Trophoblast cell (in vitro differentiated cells and primary cell): Measurements from ENCODE around the gene GLA.

Experiments
- DNase-seq, 2 donors: peaks; one replicate each; pipeline ENCODE4 v3.0.0-alpha.2; 2016
- H2AFZ ChIP-seq: 2 replicates; pipeline ENCODE4 v1.6.1; 2013; ENCODE audit warnings: low read length, moderate library complexity, mild to moderate bottlenecking; ENCODE audit not compliant: insufficient read depth, poor library complexity
- H2AK5ac ChIP-seq: 2 replicates; pipeline ENCODE4 v1.6.1; 2013; ENCODE audit warnings: mild to moderate bottlenecking, low read length
- H2BK120ac ChIP-seq: 2 replicates; pipeline ENCODE4 v1.6.1; 2013; ENCODE audit warnings: low read length, mild to moderate bottlenecking, moderate library complexity; ENCODE audit not compliant: insufficient read depth, poor library complexity
- H2BK12ac ChIP-seq: 2 replicates; pipeline ENCODE4 v1.6.1; 2013; ENCODE audit warnings: mild to moderate bottlenecking, low read length, moderate library complexity
- H2BK5ac ChIP-seq: 2 replicates; pipeline ENCODE4 v1.6.1; 2013; ENCODE audit warnings: low read length, low read depth, moderate library complexity, mild to moderate bottlenecking; ENCODE audit not compliant: poor library complexity
- H3K14ac ChIP-seq: 2 replicates; pipeline ENCODE4 v1.6.1; 2013; ENCODE audit warnings: mild to moderate bottlenecking, low read length
- H3K18ac ChIP-seq: 2 replicates; pipeline ENCODE4 v1.6.1; 2013; ENCODE audit warnings: mild to moderate bottlenecking, low read length
- H3K23ac ChIP-seq: 2 replicates; pipeline ENCODE4 v1.6.1; 2013; ENCODE audit warnings: low read length
- H3K27ac ChIP-seq: 2 replicates; pipeline ENCODE4 v1.5.1; 2013; ENCODE audit warnings: low read depth, mild to moderate bottlenecking, inconsistent platforms, low read length, moderate library complexity
- H3K27me3 ChIP-seq: 2 replicates; pipeline ENCODE4 v1.6.1; 2013; ENCODE audit warnings: inconsistent platforms, mild to moderate bottlenecking, low read length, moderate library complexity; ENCODE audit not compliant: insufficient read depth
- H3K36me3 ChIP-seq, 2 experiments: 1 replicate in 1 of 2; 2 replicates in 1 of 2; pipeline ENCODE4 v1.6.1; 2013; ENCODE audit warnings: low read length in 2 of 2, mild to moderate bottlenecking in 2 of 2, moderate library complexity in 1 of 2; ENCODE audit not compliant: insufficient read depth in 2 of 2, control insufficient read depth in 1 of 2
- H3K4ac ChIP-seq: 2 replicates; pipeline ENCODE4 v1.6.1; 2013; ENCODE audit warnings: low read depth, mild to moderate bottlenecking, low read length, moderate library complexity
- H3K4me1 ChIP-seq, 2 experiments: 1 replicate in 1 of 2; 2 replicates in 1 of 2; pipeline ENCODE4 v1.6.1; 2013; ENCODE audit warnings: low read length in 2 of 2, mild to moderate bottlenecking in 2 of 2, moderate library complexity in 1 of 2; ENCODE audit not compliant: insufficient read depth in 2 of 2, control insufficient read depth in 1 of 2
- H3K4me2 ChIP-seq: 2 replicates; pipeline ENCODE4 v1.6.1; 2013; ENCODE audit warnings: inconsistent platforms, mild to moderate bottlenecking, low read length, moderate library complexity
- H3K4me3 ChIP-seq: 2 replicates; pipeline ENCODE4 v1.5.1; 2013; ENCODE audit warnings: mild to moderate bottlenecking, low read depth, low read length, inconsistent platforms
- H3K79me1 ChIP-seq: one replicate; pipeline ENCODE4 v1.6.1; 2013; ENCODE audit warnings: low read length
- H3K79me2 ChIP-seq: 2 replicates; pipeline ENCODE4 v1.6.1; 2013; ENCODE audit warnings: low read length, mild to moderate bottlenecking; ENCODE audit not compliant: control insufficient read depth, insufficient read depth, poor library complexity
- H3K9ac ChIP-seq: 2 replicates; pipeline ENCODE4 v1.6.1; 2013; ENCODE audit warnings: mild to moderate bottlenecking, low read length
- H3K9me3 ChIP-seq: 2 replicates; pipeline ENCODE4 v1.6.1; 2013; ENCODE audit warnings: low read depth, mild to moderate bottlenecking, control low read depth, inconsistent platforms, low read length; ENCODE audit not compliant: insufficient read depth
- H4K12ac ChIP-seq: 2 replicates; pipeline ENCODE4 v1.6.1; 2013; ENCODE audit warnings: low read depth, mild to moderate bottlenecking, low read length, moderate library complexity
- H4K8ac ChIP-seq: 2 replicates; pipeline ENCODE4 v1.6.1; 2013; ENCODE audit warnings: low read depth, mild to moderate bottlenecking, low read length, moderate library complexity
- H4K91ac ChIP-seq: one replicate; pipeline ENCODE4 v1.6.1; 2013; ENCODE audit warnings: low read depth, mild to moderate bottlenecking, low read length, moderate library complexity
- WGBS: extraction: QIAGEN DNeasy Blood & Tissue Kit; methylation state at CpG from one replicate; pipeline ENCODE4 v1.1.7; 2013; ENCODE audit warnings: missing lambda C conversion rate; ENCODE audit not compliant: insufficient read length, insufficient coverage; ENCODE audit errors: extremely low coverage; 5-methylcytosine and 5-hydroxymethylcytosine counted together

The GLA gene

DNA sequence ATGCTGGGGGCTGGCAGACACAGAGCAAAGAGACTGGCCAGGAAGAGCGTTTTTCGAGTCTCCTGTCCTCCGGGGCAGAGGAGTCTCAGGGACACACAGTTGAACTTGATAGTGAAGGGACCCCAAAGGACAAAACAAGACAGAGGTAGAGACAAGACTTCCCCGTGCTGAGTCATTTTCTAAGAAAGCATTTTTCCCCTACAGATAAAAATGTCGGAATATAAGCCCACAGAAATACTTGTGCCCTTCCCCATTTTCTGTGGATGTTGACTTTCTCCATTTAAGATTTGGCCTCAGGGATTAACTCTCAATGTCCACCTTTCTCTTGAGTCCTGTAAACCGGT, 21.2 kb downstream of the GLA start:
- Histone ChIP-seq H2BK12ac (no peak overlapping the region), H4K8ac (no peak overlapping the region), H3K9ac (no peak overlapping the region), H3K36me3 (no peaks in the 10 kb centered on the region), H3K79me1 (peaks cover 5% of the 10 kb centered on the region), H2AK5ac (no peak overlapping the region), H2BK120ac (no peak overlapping the region), H3K18ac (no peak overlapping the region), H4K12ac (peak overlapping the region; percentile 43), H3K79me2 (peaks cover 6% of the 10 kb centered on the region), H3K4me1 (peaks cover 2 to 9% of the 10 kb centered on the region in 2 experiments), H3K14ac (no peak overlapping the region), H4K91ac (no peak overlapping the region), H3K4ac (no peak overlapping the region), H2AFZ (no peak overlapping the region), H3K27me3 (no peaks in the 10 kb centered on the region), H3K4me3 (no peak overlapping the region), H3K27ac (peak overlapping the region; percentile 34), H3K4me2 (no peak overlapping the region), H3K23ac (no peak overlapping the region), H3K9me3 (no peaks in the 10 kb centered on the region), H2BK5ac (no peak overlapping the region)
- no peak for DNase-seq
- WGBS = no CpG with 5 or more reads among the region's 6 CpGs

DNA sequence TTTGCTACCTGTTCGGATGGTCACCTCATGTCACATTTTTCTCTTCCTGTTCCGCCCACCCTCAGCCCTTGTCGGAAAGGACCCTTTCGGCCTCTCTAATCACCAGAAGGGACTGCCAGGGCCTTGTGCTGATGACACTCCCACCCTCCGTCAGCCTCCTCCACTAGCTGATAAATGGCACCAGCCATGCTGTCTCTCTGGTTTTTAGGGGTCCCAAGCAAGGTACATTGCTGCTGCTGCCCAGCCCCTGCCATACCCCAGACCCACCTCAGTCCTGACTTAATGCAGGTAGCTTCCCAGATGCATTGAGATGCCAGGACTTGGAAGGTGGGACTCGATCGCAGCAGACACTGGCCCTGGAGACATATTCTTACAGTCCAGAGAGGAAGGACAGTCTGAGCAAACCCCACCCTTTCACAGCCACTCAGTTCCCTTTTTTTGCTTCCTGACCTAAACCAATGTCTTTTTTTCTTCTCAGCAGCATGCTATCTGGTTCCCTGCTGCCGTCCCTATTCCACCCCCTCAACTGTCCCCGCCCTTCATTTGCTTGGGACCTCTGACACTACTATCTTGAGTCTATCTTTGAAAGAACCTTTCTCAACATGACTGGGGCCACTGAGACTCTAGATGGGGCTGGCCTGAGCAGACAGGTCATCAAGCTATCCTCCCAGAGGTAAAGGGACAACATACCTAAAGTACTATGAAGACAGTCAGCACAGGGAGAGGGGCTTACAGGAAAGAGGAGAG, 21.8 kb downstream of the GLA start, which contains the start of gene BTK:
Gene BTK, minus strand, starts transcription at position 397 of the 747 bp plus-strand sequence. CDS start 10,907 bp downstream, outside the sequence.
- no peak within 1 kb of the TSS for H3K23ac ChIP-seq
- peaks cover 2 to 9% of the 10 kb centered on the region in 2 experiments for H3K4me1 ChIP-seq
- no peak within 1 kb of the TSS for H3K9ac ChIP-seq
- peaks cover 3% of the 10 kb centered on the region for H3K79me1 ChIP-seq
- H3K27me3 ChIP-seq = no peaks in the 10 kb centered on the region
- H2BK5ac ChIP-seq = no peak within 1 kb of the TSS
- H3K4me3 ChIP-seq = no peak within 1 kb of the TSS
- no CpG with 5 or more reads among the region's 9 CpGs for WGBS
- H4K91ac ChIP-seq = no peak within 1 kb of the TSS
- H4K12ac ChIP-seq = peak within 1 kb of the TSS; percentile 43
- H3K36me3 ChIP-seq = no peaks in the 10 kb centered on the region
- H3K9me3 ChIP-seq = no peaks in the 10 kb centered on the region
- DNase-seq = no peak
- H3K18ac ChIP-seq = no peak within 1 kb of the TSS
- no peak within 1 kb of the TSS for H3K4me2 ChIP-seq
- peak within 1 kb of the TSS; percentile 34 for H3K27ac ChIP-seq
- no peak within 1 kb of the TSS for H2AK5ac ChIP-seq
- H2BK12ac ChIP-seq = no peak within 1 kb of the TSS
- no peak within 1 kb of the TSS for H2AFZ ChIP-seq
- H3K4ac ChIP-seq = no peak within 1 kb of the TSS
- peaks cover 3% of the 10 kb centered on the region for H3K79me2 ChIP-seq
- H2BK120ac ChIP-seq = no peak within 1 kb of the TSS
- H3K14ac ChIP-seq = no peak within 1 kb of the TSS
- no peak within 1 kb of the TSS for H4K8ac ChIP-seq

DNA sequence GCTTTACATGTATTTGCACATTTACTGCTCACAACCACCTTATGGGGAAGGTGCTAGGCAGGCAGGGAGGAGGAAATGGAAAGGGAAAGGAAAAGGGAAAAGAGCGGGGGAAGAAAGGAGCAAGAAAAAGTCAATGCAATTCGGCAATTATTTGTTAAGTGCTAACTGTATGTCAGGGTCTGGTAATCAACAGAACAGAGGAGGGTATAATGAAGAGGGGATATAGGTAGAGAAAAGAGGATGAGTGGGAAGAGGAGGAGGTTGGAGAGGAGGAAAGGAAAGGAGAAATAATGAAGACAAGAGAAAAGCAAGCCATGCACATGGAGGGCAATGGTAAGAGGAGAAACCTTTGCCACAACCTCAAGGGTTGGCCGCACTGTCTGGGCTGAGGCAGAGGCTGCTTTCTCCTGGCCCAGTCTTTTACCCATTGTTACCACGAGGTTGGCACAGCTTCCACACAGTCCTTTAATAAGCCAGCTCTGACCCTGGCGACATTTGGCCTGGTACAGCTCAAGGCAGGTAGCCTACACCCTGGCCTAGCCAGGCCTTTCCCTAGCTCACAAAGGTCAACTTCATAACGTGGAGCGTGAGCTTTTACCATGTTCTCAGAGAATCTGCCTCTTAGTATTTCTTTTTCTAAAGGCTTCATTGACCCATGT, 22.6 kb downstream of the GLA start:
- H3K79me1 ChIP-seq = no peaks in the 10 kb centered on the region
- H3K4ac ChIP-seq = no peak overlapping the region
- no peak overlapping the region for H2AK5ac ChIP-seq
- DNase-seq = no peak
- no peaks in the 10 kb centered on the region for H3K36me3 ChIP-seq
- no peak overlapping the region for H3K18ac ChIP-seq
- no peak overlapping the region for H4K91ac ChIP-seq
- no peak overlapping the region for H3K4me2 ChIP-seq
- H2BK12ac ChIP-seq = no peak overlapping the region
- H2BK120ac ChIP-seq = no peak overlapping the region
- no peak overlapping the region for H4K8ac ChIP-seq
- peaks cover 0 to 6% of the 10 kb centered on the region in 2 experiments for H3K4me1 ChIP-seq
- no peak overlapping the region for H2AFZ ChIP-seq
- no peak overlapping the region for H2BK5ac ChIP-seq
- no peak overlapping the region for H3K23ac ChIP-seq
- no peak overlapping the region for H3K9ac ChIP-seq
- H3K9me3 ChIP-seq = no peaks in the 10 kb centered on the region
- H3K79me2 ChIP-seq = no peaks in the 10 kb centered on the region
- no peak overlapping the region for H3K27ac ChIP-seq
- WGBS = no CpG with 5 or more reads among the region's 7 CpGs
- H3K27me3 ChIP-seq = no peaks in the 10 kb centered on the region
- H3K4me3 ChIP-seq = no peak overlapping the region
- no peak overlapping the region for H3K14ac ChIP-seq
- no peak overlapping the region for H4K12ac ChIP-seq

DNA sequence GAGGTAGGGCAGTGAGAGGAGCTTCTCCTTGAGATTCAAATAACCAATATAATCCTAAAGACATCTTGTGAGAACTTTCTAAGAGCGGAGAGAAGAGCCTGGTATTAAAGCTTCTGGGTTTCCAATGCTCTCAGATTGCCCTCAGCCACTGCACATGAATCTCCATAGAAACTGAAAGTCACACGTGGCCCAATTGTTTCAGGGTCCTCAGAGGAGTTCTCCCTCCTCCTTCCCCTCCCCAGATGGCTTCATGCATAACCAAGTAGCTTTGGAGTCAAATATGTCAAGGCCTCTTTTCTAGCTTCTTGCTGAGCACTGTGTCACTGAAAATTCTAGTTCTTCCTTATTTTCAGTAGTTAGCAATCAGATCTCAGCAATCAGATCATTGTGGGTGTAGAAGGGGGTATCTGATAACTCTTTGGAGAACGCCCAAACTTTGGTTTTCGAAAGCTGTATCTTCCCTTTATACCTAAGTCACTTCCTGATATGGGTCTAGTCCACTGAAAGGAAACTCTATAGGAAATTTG, 24.0 kb downstream of the GLA start:
- no peak overlapping the region for H3K27ac ChIP-seq
- no peaks in the 10 kb centered on the region for H3K27me3 ChIP-seq
- no peaks in the 10 kb centered on the region for H3K79me2 ChIP-seq
- no peak overlapping the region for H2AK5ac ChIP-seq
- peaks cover 0 to 6% of the 10 kb centered on the region in 2 experiments for H3K4me1 ChIP-seq
- no peaks in the 10 kb centered on the region for H3K36me3 ChIP-seq
- H3K4me3 ChIP-seq = no peak overlapping the region
- H3K4me2 ChIP-seq = no peak overlapping the region
- no peaks in the 10 kb centered on the region for H3K9me3 ChIP-seq
- H4K8ac ChIP-seq = no peak overlapping the region
- H4K12ac ChIP-seq = no peak overlapping the region
- H2BK5ac ChIP-seq = no peak overlapping the region
- H3K9ac ChIP-seq = no peak overlapping the region
- no CpG with 5 or more reads among the region's 4 CpGs for WGBS
- H3K14ac ChIP-seq = no peak overlapping the region
- no peaks in the 10 kb centered on the region for H3K79me1 ChIP-seq
- H2BK120ac ChIP-seq = no peak overlapping the region
- H3K18ac ChIP-seq = no peak overlapping the region
- no peak overlapping the region for H3K23ac ChIP-seq
- no peak overlapping the region for H3K4ac ChIP-seq
- no peak overlapping the region for H2AFZ ChIP-seq
- DNase-seq = no peak
- H2BK12ac ChIP-seq = no peak overlapping the region
- no peak overlapping the region for H4K91ac ChIP-seq
